Ishikawa (cell line): ENCODE measurements around the gene RND3.

Source experiments
- CREB1 ChIP-seq: IDR thresholded peaks from 2 replicates; pipeline ENCODE4 v1.6.1; 2012; ENCODE audit warnings: low read depth
- NFIC ChIP-seq: IDR thresholded peaks from 2 replicates; pipeline ENCODE4 v1.6.1; 2012

GRCh38 chr2:150426724-150427123, 60.7 kb downstream of the RND3 start:
- TF ChIP-seq CREB1 (no peak), NFIC (no peak)
